ENCODE measurements around the gene PAX7. TPM values are rescaled to one million over a fixed set of nuclear protein-coding genes. Genes with fewer than 3 reads are reported as not detected.
A peak's percentile ranks its signal among the peaks of the same experiment; 100 is the strongest.

PAX7 gene
- polyA plus RNA-seq, 1 donor from 2014 or later, result not detected

- no peak overlapping the region for H3K4me3 ChIP-seq (ENCODE audit: low read length)
- no peaks in the 10 kb centered on the region for H3K27me3 ChIP-seq (ENCODE audit: insufficient read depth, low read depth, low read length)
- H3K9me3 ChIP-seq (ENCODE audit: low read length), result no peaks in the 10 kb centered on the region
- H3K4me2 ChIP-seq (ENCODE audit: low read length), result no peak overlapping the region
- no peak overlapping the region for H3K27ac ChIP-seq (ENCODE audit: low read length)
- no peaks in the 10 kb centered on the region for H3K79me2 ChIP-seq (replicated peaks; ENCODE audit: insufficient read depth, low read length)
- no peaks in the 10 kb centered on the region for H3F3A ChIP-seq (ENCODE audit: insufficient read depth, low read length, poor library complexity, severe bottlenecking)
- no peaks in the 10 kb centered on the region for H3K36me3 ChIP-seq (ENCODE audit: insufficient read depth, low read length)
- no peak overlapping the region for H2AFZ ChIP-seq (ENCODE audit: low read depth, low read length)
- TF ChIP-seq RAD21 (conservative IDR thresholded peaks at IDR 0.05) (peak; percentile 99), TAF1 (IDR thresholded peaks at IDR 0.05; ENCODE audit: low read depth) (no peak), SMC3 (conservative IDR thresholded peaks at IDR 0.05; ENCODE audit: poor library complexity) (peak; percentile 96), MXI1 (conservative IDR thresholded peaks at IDR 0.05; ENCODE audit: poor library complexity, severe bottlenecking) (peak; percentile 42), POLR2AphosphoS5 (IDR thresholded peaks at IDR 0.05) (no peak), CTCF (IDR thresholded peaks at IDR 0.05; ENCODE audit: poor library complexity, severe bottlenecking) (peak; percentile 99), REST (IDR thresholded peaks at IDR 0.05; ENCODE audit: borderline replicate concordance) (no peak), EP300 (conservative IDR thresholded peaks at IDR 0.05; ENCODE audit: poor library complexity, severe bottlenecking) (no peak), EZH2 (IDR thresholded peaks at IDR 0.05; ENCODE audit: borderline replicate concordance, insufficient read depth, low read length, poor library complexity, severe bottlenecking) (no peak)
- no peak overlapping the region for H3K9ac ChIP-seq (ENCODE audit: low read length)
- H3K9me2 ChIP-seq (ENCODE audit: insufficient read depth, low read length), result no peaks in the 10 kb centered on the region
- H4K20me1 ChIP-seq (ENCODE audit: insufficient read depth), result no peaks in the 10 kb centered on the region
These were observed 33.2 kb upstream of the PAX7 start for GRCh38 chr1:18597160-18598042.

- TF ChIP-seq MXI1 (conservative IDR thresholded peaks at IDR 0.05; ENCODE audit: poor library complexity, severe bottlenecking) (no peak), RAD21 (conservative IDR thresholded peaks at IDR 0.05) (no peak), CTCF (IDR thresholded peaks at IDR 0.05; ENCODE audit: poor library complexity, severe bottlenecking) (no peak)
These were observed 31.6 kb upstream of the PAX7 start for GRCh38 chr1:18599086-18599485.

More at GRCh38 chr1:18599086-18599485, 31.6 kb upstream of the PAX7 start:
- Histone ChIP-seq H3K27ac (ENCODE audit: low read length) (no peak overlapping the region), H3K9me2 (ENCODE audit: insufficient read depth, low read length) (no peaks in the 10 kb centered on the region), H3K36me3 (ENCODE audit: insufficient read depth, low read length) (no peaks in the 10 kb centered on the region), H2AFZ (ENCODE audit: low read depth, low read length) (no peak overlapping the region), H3K4me2 (ENCODE audit: low read length) (no peak overlapping the region), H3F3A (ENCODE audit: insufficient read depth, low read length, poor library complexity, severe bottlenecking) (no peaks in the 10 kb centered on the region), H3K27me3 (ENCODE audit: insufficient read depth, low read depth, low read length) (no peaks in the 10 kb centered on the region), H3K9me3 (ENCODE audit: low read length) (no peaks in the 10 kb centered on the region), H3K79me2 (replicated peaks; ENCODE audit: insufficient read depth, low read length) (no peaks in the 10 kb centered on the region), H3K4me3 (ENCODE audit: low read length) (no peak overlapping the region), H4K20me1 (ENCODE audit: insufficient read depth) (no peaks in the 10 kb centered on the region), H3K9ac (ENCODE audit: low read length) (no peak overlapping the region)
